ENCODE data around the gene ENTHD1.

ENTHD1 gene

GRCh38 chr22:39712081-39712480 lies 181.5 kb downstream of the ENTHD1 start:
- DNase-seq: no peak

GRCh38 chr22:39710380-39711150 lies 183.0 kb downstream of the ENTHD1 start:
- no peak for DNase-seq

GRCh38 chr22:39707816-39708215 lies 185.7 kb downstream of the ENTHD1 start:
- no peak for DNase-seq

- no peak for DNase-seq
Measured at GRCh38 chr22:39707351-39707750, 186.2 kb downstream of the ENTHD1 start.

GRCh38 chr22:39706376-39707140 lies 187.0 kb downstream of the ENTHD1 start:
- no peak for DNase-seq

GRCh38 chr22:39705386-39705785 lies 188.2 kb downstream of the ENTHD1 start:
- no peak for DNase-seq

GRCh38 chr22:39703928-39704639 lies 189.5 kb downstream of the ENTHD1 start:
- no peak for DNase-seq

GRCh38 chr22:39703091-39703490 lies 190.5 kb downstream of the ENTHD1 start:
- DNase-seq: no peak

- no peak for DNase-seq
Measured at GRCh38 chr22:39700565-39700964, 193.0 kb downstream of the ENTHD1 start.

- DNase-seq: no peak
Measured at GRCh38 chr22:39699631-39700360, 193.8 kb downstream of the ENTHD1 start.

GRCh38 chr22:39697790-39698430 lies 195.7 kb downstream of the ENTHD1 start:
- DNase-seq: no peak

GRCh38 chr22:39693943-39694500 lies 199.5 kb downstream of the ENTHD1 start:
- no peak for DNase-seq
